Esophagus squamous epithelium (tissue), 4 donors: ENCODE results near the gene ARFGEF3.

Experiments
- POLR2A ChIP-seq, 4 donors: fragments of 450-650 bp; IDR thresholded peaks; one replicate each; pipeline ENCODE4 v1.6.1; 2017; ENCODE audit warnings: antibody characterized with exemption in 4 of 4, mild to moderate bottlenecking in 4 of 4, moderate library complexity in 3 of 4
- TF ChIP-seq, protein P1 (sequence below), 6 experiments: fragments of 450-650 bp in 4 of 6; fragments of 200-600 bp in 2 of 6; sonication (generic) in 2 of 6; IDR thresholded peaks; one replicate each; pipeline ENCODE4 v1.5.1; 2016 to 2019; ENCODE audit warnings: antibody characterized with exemption in 6 of 6, mild to moderate bottlenecking in 4 of 6, moderate library complexity in 4 of 6

DNA sequence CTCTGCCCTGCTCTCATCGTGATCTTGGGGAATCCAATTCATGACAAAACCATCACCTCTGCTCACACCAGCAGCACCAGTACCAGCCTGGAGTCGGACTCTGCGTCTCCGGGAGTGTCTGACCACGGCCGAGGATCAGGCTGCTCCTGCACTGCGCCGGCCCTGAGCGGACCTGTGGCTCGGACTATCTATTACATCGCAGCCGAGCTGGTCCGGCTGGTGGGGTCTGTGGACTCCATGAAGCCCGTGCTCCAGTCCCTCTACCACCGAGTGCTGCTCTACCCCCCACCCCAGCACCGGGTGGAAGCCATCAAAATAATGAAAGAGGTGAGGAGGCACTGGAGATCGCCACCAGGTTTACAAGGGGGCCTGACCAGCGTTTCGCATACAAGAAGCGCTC, 93.7 kb downstream of the ARFGEF3 start:
- TF ChIP-seq, protein P1, sequence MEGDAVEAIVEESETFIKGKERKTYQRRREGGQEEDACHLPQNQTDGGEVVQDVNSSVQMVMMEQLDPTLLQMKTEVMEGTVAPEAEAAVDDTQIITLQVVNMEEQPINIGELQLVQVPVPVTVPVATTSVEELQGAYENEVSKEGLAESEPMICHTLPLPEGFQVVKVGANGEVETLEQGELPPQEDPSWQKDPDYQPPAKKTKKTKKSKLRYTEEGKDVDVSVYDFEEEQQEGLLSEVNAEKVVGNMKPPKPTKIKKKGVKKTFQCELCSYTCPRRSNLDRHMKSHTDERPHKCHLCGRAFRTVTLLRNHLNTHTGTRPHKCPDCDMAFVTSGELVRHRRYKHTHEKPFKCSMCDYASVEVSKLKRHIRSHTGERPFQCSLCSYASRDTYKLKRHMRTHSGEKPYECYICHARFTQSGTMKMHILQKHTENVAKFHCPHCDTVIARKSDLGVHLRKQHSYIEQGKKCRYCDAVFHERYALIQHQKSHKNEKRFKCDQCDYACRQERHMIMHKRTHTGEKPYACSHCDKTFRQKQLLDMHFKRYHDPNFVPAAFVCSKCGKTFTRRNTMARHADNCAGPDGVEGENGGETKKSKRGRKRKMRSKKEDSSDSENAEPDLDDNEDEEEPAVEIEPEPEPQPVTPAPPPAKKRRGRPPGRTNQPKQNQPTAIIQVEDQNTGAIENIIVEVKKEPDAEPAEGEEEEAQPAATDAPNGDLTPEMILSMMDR (IDR thresholded peaks at IDR 0.05): no peak
- TF ChIP-seq POLR2A (IDR thresholded peaks at IDR 0.05): no peak
